Natural killer cell (primary cell): ENCODE measurements around the gene PHTF1. TPM values are rescaled to one million over a fixed set of nuclear protein-coding genes. Genes with fewer than 3 reads are reported as not detected.

Source experiments
- ATAC-seq, 3 donors: fragments of 150-1000 bp in 2 of 3; fragments of 200-7000 bp in 1 of 3; cut with Tn5 transposase; 1 replicate in 1 of 3; 2 replicates in 2 of 3; pipeline ENCODE4 v1.10.0; 2021; ENCODE audit warnings: mild to moderate bottlenecking in 2 of 3, moderate library complexity in 2 of 3
- DNase-seq, 2 donors: peaks; one replicate each; pipeline versions ENCODE4 v3.0.0 to v3.0.0-alpha.2; 2013 to 2021; ENCODE audit warnings: mixed read lengths in 1 of 2
- H3K27ac ChIP-seq: one replicate; pipeline ENCODE4 v1.5.1; 2013; ENCODE audit warnings: mild to moderate bottlenecking, low read length
- H3K27me3 ChIP-seq: one replicate; pipeline ENCODE4 v1.6.1; 2013; ENCODE audit warnings: low read length; ENCODE audit not compliant: control insufficient read depth, insufficient read depth
- H3K36me3 ChIP-seq: one replicate; pipeline ENCODE4 v1.6.1; 2013; ENCODE audit warnings: low read length; ENCODE audit not compliant: control insufficient read depth, insufficient read depth
- H3K4me1 ChIP-seq: one replicate; pipeline ENCODE4 v1.6.1; 2013; ENCODE audit warnings: low read length; ENCODE audit not compliant: control insufficient read depth, insufficient read depth
- H3K4me3 ChIP-seq: one replicate; pipeline ENCODE4 v1.5.1; 2013; ENCODE audit warnings: low read length
- H3K9me3 ChIP-seq: one replicate; pipeline ENCODE4 v1.6.1; 2013; ENCODE audit warnings: low read length; ENCODE audit not compliant: control insufficient read depth, insufficient read depth
- H3K27ac Mint-ChIP-seq, 2 donors: one replicate each; pipeline ENCODE4 v1.8.0; 2022; ENCODE audit warnings: mild to moderate bottlenecking in 2 of 2, mixed read lengths in 2 of 2, moderate library complexity in 1 of 2
- H3K27me3 Mint-ChIP-seq, 2 donors: one replicate each; pipeline ENCODE4 v1.8.0; 2022; ENCODE audit warnings: low read depth in 2 of 2, mixed read lengths in 2 of 2
- H3K36me3 Mint-ChIP-seq: one replicate; pipeline ENCODE4 v1.8.0; 2022; ENCODE audit warnings: mixed read lengths
- H3K4me1 Mint-ChIP-seq, 2 donors: one replicate each; pipeline ENCODE4 v1.8.0; 2022; ENCODE audit warnings: mixed read lengths in 2 of 2
- H3K4me3 Mint-ChIP-seq: one replicate; pipeline ENCODE4 v1.8.0; 2022; ENCODE audit warnings: mild to moderate bottlenecking, moderate library complexity, mixed read lengths
- H3K9me3 Mint-ChIP-seq, 2 donors: one replicate each; pipeline ENCODE4 v1.8.0; 2022; ENCODE audit warnings: mixed read lengths in 2 of 2
- WGBS: methylation state at CpG from one replicate; pipeline ENCODE4 v1.1.7; 2013; ENCODE audit warnings: missing lambda C conversion rate; ENCODE audit not compliant: insufficient coverage; 5-methylcytosine and 5-hydroxymethylcytosine counted together
- intact Hi-C: fragments of 100-400 bp; cut with micrococcal nuclease; formaldehyde crosslinking; loops from one replicate; pipeline ENCODE4 v1.14.2; 2022
- total RNA-seq, 4 donors: library from RNA; stranded (reverse); fragments of 120-200 nt in 1 of 4; gene quantifications; one replicate each; pipeline versions ENCODE4 v1.2.3 to v1.2.4, GENCODE V29; 2013 to 2022
- TF ChIP-seq, protein P1 (sequence below): fragments of 200-600 bp; IDR thresholded peaks from one replicate; pipeline ENCODE4 v1.8.0; 2022; ENCODE audit warnings: antibody characterized with exemption

PHTF1 gene
- total RNA-seq, 3 donors from 2014 or later (not counting 1 experiment from before 2014, with no cell fraction given) = 37.1 to 40.7 (median 40.6) TPM

DNA sequence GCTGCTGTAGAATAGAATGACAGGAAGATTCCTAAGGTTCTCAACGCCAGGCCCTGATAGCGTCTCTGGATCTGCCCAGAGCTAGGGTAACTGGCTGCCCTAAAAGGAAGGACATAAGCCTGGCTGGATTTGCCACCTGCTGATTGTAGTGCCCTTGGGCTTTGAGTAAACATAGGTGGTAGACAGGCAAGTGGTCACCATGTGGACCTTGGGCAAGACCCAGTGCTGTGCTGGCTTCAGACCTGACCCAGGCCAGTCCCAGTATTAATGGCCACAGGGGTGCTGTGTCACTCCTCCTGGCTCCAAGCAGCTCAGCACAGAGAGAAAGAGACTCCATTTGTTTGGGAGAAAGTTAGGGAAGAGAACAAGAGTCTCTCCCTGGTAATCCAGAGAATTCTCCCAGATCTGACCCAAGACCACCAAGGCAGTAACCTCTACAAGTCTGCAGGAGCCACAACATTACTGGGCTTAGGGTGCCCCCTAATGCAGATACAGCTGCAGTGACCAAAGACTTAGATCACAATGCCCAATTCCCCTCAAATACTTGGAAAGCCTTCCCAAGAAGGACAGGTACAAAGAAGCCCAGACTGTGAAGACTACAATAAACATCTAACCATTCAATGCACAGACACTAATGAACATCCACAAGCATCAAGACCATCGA lies 44.5 kb downstream of the PHTF1 start:
- WGBS = 95% methylated on average over 3 of the region's 3 CpGs
- Mint-ChIP-seq H3K36me3 (peaks cover 19% of the 10 kb centered on the region), H3K4me1 (peaks cover 0 to 17% of the 10 kb centered on the region in 2 donors), H3K27ac (peak overlapping the region in 1 of 2 donors; percentile 27), H3K4me3 (no peak overlapping the region), H3K27me3 (no peaks in the 10 kb centered on the region), H3K9me3 (peaks cover 0 to 1% of the 10 kb centered on the region in 2 donors)
- Histone ChIP-seq H3K27ac (no peak overlapping the region), H3K4me1 (no peaks in the 10 kb centered on the region), H3K4me3 (no peak overlapping the region), H3K36me3 (peaks cover 24% of the 10 kb centered on the region), H3K9me3 (peaks cover 5% of the 10 kb centered on the region), H3K27me3 (no peaks in the 10 kb centered on the region)
- intact Hi-C loops = no loop called here
- DNase-seq (no peak), ATAC-seq (no peak)
- TF ChIP-seq, protein P1, sequence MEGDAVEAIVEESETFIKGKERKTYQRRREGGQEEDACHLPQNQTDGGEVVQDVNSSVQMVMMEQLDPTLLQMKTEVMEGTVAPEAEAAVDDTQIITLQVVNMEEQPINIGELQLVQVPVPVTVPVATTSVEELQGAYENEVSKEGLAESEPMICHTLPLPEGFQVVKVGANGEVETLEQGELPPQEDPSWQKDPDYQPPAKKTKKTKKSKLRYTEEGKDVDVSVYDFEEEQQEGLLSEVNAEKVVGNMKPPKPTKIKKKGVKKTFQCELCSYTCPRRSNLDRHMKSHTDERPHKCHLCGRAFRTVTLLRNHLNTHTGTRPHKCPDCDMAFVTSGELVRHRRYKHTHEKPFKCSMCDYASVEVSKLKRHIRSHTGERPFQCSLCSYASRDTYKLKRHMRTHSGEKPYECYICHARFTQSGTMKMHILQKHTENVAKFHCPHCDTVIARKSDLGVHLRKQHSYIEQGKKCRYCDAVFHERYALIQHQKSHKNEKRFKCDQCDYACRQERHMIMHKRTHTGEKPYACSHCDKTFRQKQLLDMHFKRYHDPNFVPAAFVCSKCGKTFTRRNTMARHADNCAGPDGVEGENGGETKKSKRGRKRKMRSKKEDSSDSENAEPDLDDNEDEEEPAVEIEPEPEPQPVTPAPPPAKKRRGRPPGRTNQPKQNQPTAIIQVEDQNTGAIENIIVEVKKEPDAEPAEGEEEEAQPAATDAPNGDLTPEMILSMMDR = no peak

DNA sequence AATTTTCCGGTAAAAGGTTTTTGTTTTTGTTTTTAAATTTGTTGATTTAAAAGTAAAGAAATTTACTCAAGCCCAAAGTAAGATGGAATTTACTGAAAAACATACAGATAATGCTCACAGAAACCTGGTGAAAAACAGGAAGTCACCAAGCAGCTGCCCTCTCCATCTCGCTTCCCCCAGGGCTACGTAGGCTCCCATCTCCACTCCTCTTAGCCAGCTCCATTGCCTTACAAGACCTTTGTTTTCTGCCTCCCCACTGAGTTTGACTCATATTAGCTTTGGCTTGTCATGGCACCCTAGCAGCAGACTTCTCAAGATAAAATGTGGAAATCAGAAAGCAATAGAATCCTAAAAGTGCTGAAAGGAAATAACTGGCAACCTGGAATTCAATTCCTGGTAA lies 57.9 kb downstream of the PHTF1 start:
- Mint-ChIP-seq H3K36me3 (peaks cover 7% of the 10 kb centered on the region), H3K27me3 (no peaks in the 10 kb centered on the region), H3K4me1 (no peaks in the 10 kb centered on the region), H3K9me3 (no peaks in the 10 kb centered on the region), H3K4me3 (no peak overlapping the region), H3K27ac (no peak overlapping the region)
- Histone ChIP-seq H3K27ac (no peak overlapping the region), H3K27me3 (no peaks in the 10 kb centered on the region), H3K9me3 (no peaks in the 10 kb centered on the region), H3K4me3 (no peak overlapping the region), H3K4me1 (no peaks in the 10 kb centered on the region), H3K36me3 (peaks cover 20% of the 10 kb centered on the region)
- TF ChIP-seq, protein P1 = no peak
- DNase-seq (peak in 1 of 2 donors; percentile 10), ATAC-seq (no peak)
- intact Hi-C loops = no loop called here
- 78% methylated on average over 2 of the region's 3 CpGs for WGBS

DNA sequence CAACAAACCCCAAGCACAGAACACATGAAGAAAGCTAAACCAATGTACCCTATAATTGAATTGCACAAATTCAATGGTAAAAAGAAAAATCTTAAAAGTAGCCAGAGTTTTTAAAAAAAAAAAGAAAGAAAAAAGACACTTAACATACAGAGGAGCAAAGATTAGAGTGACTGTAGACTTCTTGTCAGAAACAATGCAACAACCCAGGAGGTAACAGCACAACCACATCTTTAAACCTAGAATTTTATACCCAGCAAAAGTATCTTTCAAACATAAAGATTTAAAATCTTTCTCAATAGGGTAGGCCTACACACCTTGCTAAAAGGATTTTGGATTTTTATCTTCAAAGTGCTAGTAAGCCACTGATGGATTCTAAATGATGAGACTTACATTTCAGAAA lies 64.4 kb downstream of the PHTF1 start:
- H3K27me3 ChIP-seq = no peaks in the 10 kb centered on the region
- no peaks in the 10 kb centered on the region for H3K4me1 Mint-ChIP-seq
- H3K4me3 Mint-ChIP-seq = no peak overlapping the region
- no peak for DNase-seq
- no peaks in the 10 kb centered on the region for H3K27me3 Mint-ChIP-seq
- no peak overlapping the region for H3K27ac ChIP-seq
- no peak overlapping the region for H3K4me3 ChIP-seq
- H3K36me3 ChIP-seq = peaks cover 18% of the 10 kb centered on the region
- no peaks in the 10 kb centered on the region for H3K9me3 ChIP-seq
- intact Hi-C loops = no loop called here
- ATAC-seq = no peak
- no peaks in the 10 kb centered on the region for H3K4me1 ChIP-seq
- TF ChIP-seq, protein P1 = no peak
- peaks cover 43% of the 10 kb centered on the region for H3K36me3 Mint-ChIP-seq
- no peak overlapping the region for H3K27ac Mint-ChIP-seq
- H3K9me3 Mint-ChIP-seq = peaks cover 7 to 9% of the 10 kb centered on the region in 2 donors
